Transverse colon (tissue), 4 donors: ENCODE results near the gene RHEB. TPM values are rescaled to one million over a fixed set of nuclear protein-coding genes. Genes with fewer than 3 reads are reported as not detected.

Source experiments
- DNase-seq: peaks from one replicate; pipeline ENCODE4 v3.0.0-alpha.2; 2019
- H3K27ac ChIP-seq, 4 donors: fragments of 200-600 bp; sonication (generic); 2 replicates each; pipeline ENCODE4 v1.5.1; 2016 to 2018; ENCODE audit warnings: inconsistent platforms in 4 of 4
- H3K27me3 ChIP-seq: fragments of 200-600 bp; sonication (generic); 2 replicates; pipeline ENCODE4 v1.5.1; 2017; ENCODE audit warnings: inconsistent platforms
- H3K36me3 ChIP-seq, 4 donors: fragments of 200-600 bp; sonication (generic); 2 replicates each; pipeline ENCODE4 v1.5.1; 2017 to 2019; ENCODE audit warnings: inconsistent platforms in 4 of 4
- H3K4me1 ChIP-seq, 4 donors: fragments of 200-600 bp; sonication (generic); 2 replicates each; pipeline ENCODE4 v1.5.1; 2017 to 2020; ENCODE audit warnings: inconsistent platforms in 4 of 4
- H3K4me3 ChIP-seq, 4 donors: fragments of 200-600 bp; sonication (generic); 1 replicate in 1 of 4; 2 replicates in 3 of 4; pipeline versions ENCODE4 v1.5.1 to v1.6.1; 2017 to 2019; ENCODE audit warnings: inconsistent platforms in 4 of 4
- H3K9me3 ChIP-seq, 2 donors: fragments of 200-600 bp; sonication (generic); 2 replicates each; pipeline ENCODE4 v1.5.1; 2017 to 2019; ENCODE audit warnings: inconsistent platforms in 2 of 2
- EP300 ChIP-seq: sonication (generic); formaldehyde crosslinking; IDR thresholded peaks from one replicate; pipeline ENCODE4 v1.6.1; 2017; ENCODE audit warnings: antibody characterized with exemption, low read depth
- POLR2A ChIP-seq: fragments of 450-650 bp; IDR thresholded peaks from one replicate; pipeline ENCODE4 v1.6.1; 2016; ENCODE audit warnings: antibody characterized with exemption, mild to moderate bottlenecking, moderate library complexity
- POLR2AphosphoS5 ChIP-seq, 3 donors: sonication (generic); formaldehyde crosslinking; IDR thresholded peaks; one replicate each; pipeline ENCODE4 v1.6.1; 2016; ENCODE audit warnings: antibody characterized with exemption in 3 of 3
- WGBS, 2 donors: methylation state at CpG; one replicate each; pipeline ENCODE4 v1.1.5; 2018; ENCODE audit warnings: low coverage in 1 of 2; 5-methylcytosine and 5-hydroxymethylcytosine counted together
- in situ Hi-C, 4 donors: fragments of 200-750 bp; cut with MboI; loops; one replicate each; pipeline versions ENCODE4 v1.15.0 to v1.15.1; 2017; ENCODE audit warnings: low sequenced_read_pairs in 3 of 4, low pct_ligation_motif_present in 1 of 4, low pct_unique_long_range_greater_than_20kb in 1 of 4
- intact Hi-C: fragments of 100-400 bp; cut with DNase I; formaldehyde crosslinking; loops from one replicate; pipeline ENCODE4 v1.15.1; 2023; ENCODE audit warnings: low total_unique reads
- total RNA-seq, 4 donors: library from RNA; depleted of rRNA; stranded (reverse); fragments of >200 nt; gene quantifications; one replicate each; pipeline ENCODE4 v1.1.0, GENCODE V29; 2016
- TF ChIP-seq, protein P1 (sequence below), 5 experiments: fragments of 200-600 bp in 3 of 5; fragments of 450-650 bp in 2 of 5; sonication (generic) in 3 of 5; IDR thresholded peaks; 1 replicate in 2 of 5; 2 replicates in 3 of 5; pipeline ENCODE4 v1.5.1; 2016 to 2017; ENCODE audit warnings: antibody characterized with exemption in 5 of 5, inconsistent platforms in 3 of 5, mild to moderate bottlenecking in 2 of 5, moderate library complexity in 1 of 5

The RHEB gene
- total RNA-seq, 4 donors from 2014 or later: 12.7 to 70.5 (median 42.8) TPM

DNA sequence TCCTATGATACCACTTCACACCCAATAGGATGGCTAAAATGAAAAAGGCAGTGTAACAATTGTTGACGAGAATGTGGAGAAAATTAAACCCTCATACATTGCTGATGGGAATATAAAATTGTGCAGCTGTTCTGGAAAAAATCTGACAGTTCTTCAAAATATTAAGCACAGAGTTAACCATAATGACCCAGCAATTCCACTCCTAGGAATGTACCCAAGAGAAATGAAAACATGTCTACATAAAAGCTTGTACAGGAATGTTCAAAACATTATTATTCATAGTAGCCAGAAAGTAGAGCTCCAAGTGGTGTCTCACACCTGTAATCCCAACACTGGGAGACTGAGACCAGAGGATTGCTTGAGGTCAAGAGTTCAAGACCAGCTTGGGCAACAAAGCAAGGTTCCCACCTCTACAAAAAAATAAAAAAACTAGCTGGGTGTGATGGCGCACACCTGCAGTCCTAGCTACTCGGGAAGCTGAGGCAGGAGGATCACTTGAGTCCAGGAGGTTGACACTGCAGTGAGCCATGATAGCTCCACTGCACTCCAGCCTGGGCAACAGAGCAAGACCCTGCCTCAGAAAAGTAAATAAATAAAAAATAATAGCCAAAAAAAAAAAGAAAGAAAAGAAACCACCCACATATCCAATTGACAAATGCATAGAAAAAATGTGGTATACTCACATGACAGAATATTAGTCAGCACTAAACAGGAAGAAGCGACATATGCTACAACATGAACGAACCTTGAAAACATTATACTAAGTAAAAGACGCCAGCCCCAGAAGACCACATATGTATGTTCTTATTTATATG lies 5.0 kb downstream of the RHEB start:
- TF ChIP-seq POLR2A (no peak), EP300 (no peak), POLR2AphosphoS5 (IDR thresholded peaks at IDR 0.05) (no peak)
- TF ChIP-seq, protein P1, sequence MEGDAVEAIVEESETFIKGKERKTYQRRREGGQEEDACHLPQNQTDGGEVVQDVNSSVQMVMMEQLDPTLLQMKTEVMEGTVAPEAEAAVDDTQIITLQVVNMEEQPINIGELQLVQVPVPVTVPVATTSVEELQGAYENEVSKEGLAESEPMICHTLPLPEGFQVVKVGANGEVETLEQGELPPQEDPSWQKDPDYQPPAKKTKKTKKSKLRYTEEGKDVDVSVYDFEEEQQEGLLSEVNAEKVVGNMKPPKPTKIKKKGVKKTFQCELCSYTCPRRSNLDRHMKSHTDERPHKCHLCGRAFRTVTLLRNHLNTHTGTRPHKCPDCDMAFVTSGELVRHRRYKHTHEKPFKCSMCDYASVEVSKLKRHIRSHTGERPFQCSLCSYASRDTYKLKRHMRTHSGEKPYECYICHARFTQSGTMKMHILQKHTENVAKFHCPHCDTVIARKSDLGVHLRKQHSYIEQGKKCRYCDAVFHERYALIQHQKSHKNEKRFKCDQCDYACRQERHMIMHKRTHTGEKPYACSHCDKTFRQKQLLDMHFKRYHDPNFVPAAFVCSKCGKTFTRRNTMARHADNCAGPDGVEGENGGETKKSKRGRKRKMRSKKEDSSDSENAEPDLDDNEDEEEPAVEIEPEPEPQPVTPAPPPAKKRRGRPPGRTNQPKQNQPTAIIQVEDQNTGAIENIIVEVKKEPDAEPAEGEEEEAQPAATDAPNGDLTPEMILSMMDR (IDR thresholded peaks at IDR 0.05): no peak
- DNase-seq: no peak
- H3K27ac ChIP-seq: peak overlapping the region in 2 of 4 donors; percentile 38 to 99
- no peaks in the 10 kb centered on the region for H3K27me3 ChIP-seq
- in situ Hi-C loops (no loop called here), intact Hi-C loops (loop anchor here (10.0 kb wide), 1 partner anchor 110 kb away; no protein-coding TSS in a partner anchor)
- H3K4me1 ChIP-seq: peaks cover 3 to 58% (median 31%) of the 10 kb centered on the region in 4 donors
- 86 to 87% methylated on average over 4 to 6 of the region's 6 CpGs for WGBS, 2 donors
- H3K9me3 ChIP-seq: no peaks in the 10 kb centered on the region
- H3K36me3 ChIP-seq: no peaks in the 10 kb centered on the region
- H3K4me3 ChIP-seq: no peak overlapping the region

DNA sequence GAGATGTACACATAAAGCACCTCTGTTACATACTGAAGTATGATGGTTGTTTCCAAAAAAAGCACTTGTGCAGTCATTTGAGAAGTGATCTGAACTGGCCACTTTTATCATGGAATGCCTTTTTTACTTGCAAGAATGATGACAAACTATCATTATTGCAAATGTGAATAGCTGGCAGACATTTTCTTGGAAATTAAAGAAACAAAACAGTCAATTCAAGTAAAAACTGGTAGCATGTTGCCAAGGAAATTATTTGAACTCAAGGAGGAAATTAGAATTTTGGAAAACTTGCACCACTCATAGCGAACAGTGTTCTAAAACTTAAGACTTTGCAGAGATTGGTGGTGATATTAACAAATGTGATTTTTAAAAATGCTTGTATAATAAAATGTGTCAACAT lies 6.6 kb downstream of the RHEB start:
- peaks cover 3 to 71% (median 37%) of the 10 kb centered on the region in 4 donors for H3K4me1 ChIP-seq
- 92% methylated on average over 1 of the region's 1 CpG for WGBS, 2 donors
- intact Hi-C loops: loop anchor here (2.0 to 10.0 kb wide), 2 partner anchors 50 to 112 kb away; no protein-coding TSS in a partner anchor

DNA sequence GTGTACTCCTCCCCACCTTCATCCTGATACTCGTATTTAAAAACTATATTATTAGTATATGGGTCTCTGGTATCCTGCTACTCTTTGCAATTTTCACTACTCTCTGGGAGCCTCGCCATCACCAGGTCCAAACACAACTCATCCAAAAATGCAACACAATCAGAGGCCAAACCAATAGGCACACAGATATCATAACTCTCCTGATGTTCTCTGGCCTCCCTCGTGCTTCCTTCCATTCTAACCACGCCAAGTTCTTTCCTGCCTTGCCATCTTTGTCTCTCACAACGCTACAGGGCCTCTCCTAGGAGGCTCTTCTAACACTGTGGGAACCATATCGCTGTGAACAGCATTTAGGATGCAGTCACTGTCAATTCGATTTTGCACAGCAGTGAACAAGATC lies 7.3 kb downstream of the RHEB start:
- Histone ChIP-seq H3K9me3 (no peaks in the 10 kb centered on the region), H3K4me3 (no peak overlapping the region), H3K27ac (peak overlapping the region in 3 of 4 donors; percentile 10 to 63 (median 20)), H3K4me1 (peaks cover 0 to 70% (median 31%) of the 10 kb centered on the region in 4 donors), H3K36me3 (no peaks in the 10 kb centered on the region), H3K27me3 (no peaks in the 10 kb centered on the region)
- 72% methylated on average over 7 of the region's 7 CpGs; no CpG with 5 or more reads in 1 of the 2 donors for WGBS, 2 donors
- in situ Hi-C loops: no loop called here
- DNase-seq: no peak
- TF ChIP-seq EP300 (no peak), POLR2A (no peak), POLR2AphosphoS5 (IDR thresholded peaks at IDR 0.05) (no peak)
- TF ChIP-seq, protein P1 (IDR thresholded peaks at IDR 0.05): no peak
- intact Hi-C loops: loop anchor here (2.0 to 10.0 kb wide), 2 partner anchors 50 to 112 kb away; no protein-coding TSS in a partner anchor

More for the DNA sequence above, 6.6 kb downstream of the RHEB start:
- Histone ChIP-seq H3K4me3 (no peak overlapping the region), H3K9me3 (no peaks in the 10 kb centered on the region), H3K36me3 (no peaks in the 10 kb centered on the region), H3K27me3 (no peaks in the 10 kb centered on the region), H3K27ac (no peak overlapping the region)
- in situ Hi-C loops: no loop called here
- TF ChIP-seq POLR2AphosphoS5 (IDR thresholded peaks at IDR 0.05) (no peak), POLR2A (no peak)
- no peak for DNase-seq

- 88% methylated on average over 3 to 4 of the region's 4 CpGs for WGBS, 2 donors
- Histone ChIP-seq H3K27ac (peak overlapping the region in 3 of 4 donors; percentile 10 to 63 (median 20)), H3K36me3 (no peaks in the 10 kb centered on the region), H3K27me3 (no peaks in the 10 kb centered on the region), H3K4me1 (peaks cover 0 to 69% (median 29%) of the 10 kb centered on the region in 4 donors), H3K4me3 (no peak overlapping the region), H3K9me3 (no peaks in the 10 kb centered on the region)
- no peak for DNase-seq
- in situ Hi-C loops (no loop called here), intact Hi-C loops (loop anchor here (2.0 to 10.0 kb wide), 2 partner anchors 49 to 113 kb away; no protein-coding TSS in a partner anchor)
- TF ChIP-seq POLR2AphosphoS5 (IDR thresholded peaks at IDR 0.05) (peak in 1 of 3 donors; percentile 24), POLR2A (no peak)
Measured at GRCh38 chr7:151511946-151512345, 7.7 kb downstream of the RHEB start.

DNA sequence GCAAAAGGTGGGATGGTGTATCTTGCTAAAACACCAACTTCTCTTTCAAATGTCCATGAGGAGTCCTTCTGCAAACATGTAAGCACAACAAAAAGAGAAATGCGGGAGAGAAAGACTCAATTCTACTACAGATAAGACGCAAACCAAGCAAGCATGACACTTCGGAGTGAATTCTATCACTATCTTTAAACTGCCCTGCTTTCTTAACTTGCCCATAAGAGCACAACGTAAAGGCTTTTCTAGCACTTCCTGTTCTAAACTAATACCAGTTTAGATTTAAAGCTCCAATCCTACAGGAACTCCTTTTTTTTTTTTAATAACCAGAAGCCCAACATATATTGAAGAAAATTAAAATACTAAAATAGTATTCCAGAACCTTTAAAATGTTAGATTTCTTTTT lies 8.4 kb downstream of the RHEB start:
- DNase-seq: no peak
- H3K9me3 ChIP-seq: no peaks in the 10 kb centered on the region
- peaks cover 0 to 70% (median 31%) of the 10 kb centered on the region in 4 donors for H3K4me1 ChIP-seq
- TF ChIP-seq POLR2A (no peak), EP300 (no peak), POLR2AphosphoS5 (IDR thresholded peaks at IDR 0.05) (no peak)
- TF ChIP-seq, protein P1 (IDR thresholded peaks at IDR 0.05): no peak
- H3K36me3 ChIP-seq: no peaks in the 10 kb centered on the region
- intact Hi-C loops: loop anchor here (10.0 kb wide), 1 partner anchor 114 kb away; no protein-coding TSS in a partner anchor
- H3K27ac ChIP-seq: no peak overlapping the region
- in situ Hi-C loops: no loop called here
- H3K27me3 ChIP-seq: no peaks in the 10 kb centered on the region
- H3K4me3 ChIP-seq: no peak overlapping the region
- 86 to 94% methylated on average over 4 of the region's 4 CpGs for WGBS, 2 donors
